ENCODE data around the gene WNT8B.

- TF ChIP-seq CTCF (IDR thresholded peaks at IDR 0.05 in 8 of 11, conservative IDR thresholded peaks at IDR 0.05 in 3 of 11), result no peak
- no peak for TF ChIP-seq POLR2AphosphoS5 (IDR thresholded peaks at IDR 0.05)
- TF ChIP-seq POLR2A (IDR thresholded peaks at IDR 0.05), result no peak
Measured at GRCh38 chr10:100470367-100470766, 7.6 kb downstream of the WNT8B start.
